Tibial nerve (tissue), 4 donors: ENCODE results near the gene PLB1. TPM values are rescaled to one million over a fixed set of nuclear protein-coding genes. Genes with fewer than 3 reads are reported as not detected.
"Not testable (repeated sequence)": the region's sequence is repeated elsewhere in the genome, so short reads cannot be mapped to it uniquely, and the experiment has no call there.

Experiments
- DNase-seq, 2 donors: peaks; one replicate each; pipeline ENCODE4 v3.0.0-alpha.2; 2019; ENCODE audit warnings: low spot score in 2 of 2
- H3K27ac ChIP-seq, 4 donors: fragments of 200-600 bp; sonication (generic) in 3 of 4; one replicate each; pipeline ENCODE4 v1.5.1; 2017 to 2019; ENCODE audit warnings: mild to moderate bottlenecking in 1 of 4
- H3K27me3 ChIP-seq, 2 donors: fragments of 200-600 bp; sonication (generic) in 1 of 2; one replicate each; pipeline versions ENCODE4 v1.5.1 to v1.6.0; 2017 to 2019
- H3K36me3 ChIP-seq, 3 donors: fragments of 200-600 bp; sonication (generic); one replicate each; pipeline ENCODE4 v1.5.1; 2018 to 2019
- H3K4me1 ChIP-seq, 4 donors: fragments of 200-600 bp; sonication (generic) in 3 of 4; one replicate each; pipeline ENCODE4 v1.5.1; 2017 to 2019
- H3K4me3 ChIP-seq, 4 donors: fragments of 200-600 bp; sonication (generic) in 3 of 4; one replicate each; pipeline ENCODE4 v1.5.1; 2017 to 2019; ENCODE audit warnings: mild to moderate bottlenecking in 1 of 4, moderate library complexity in 1 of 4
- H3K9me3 ChIP-seq, 4 donors: fragments of 200-600 bp; sonication (generic) in 3 of 4; one replicate each; pipeline ENCODE4 v1.5.1; 2017 to 2019
- EP300 ChIP-seq, 2 donors: sonication (generic); formaldehyde crosslinking; IDR thresholded peaks; one replicate each; pipeline ENCODE4 v1.6.1; 2017; ENCODE audit warnings: antibody characterized with exemption in 2 of 2, mild to moderate bottlenecking in 1 of 2
- POLR2A ChIP-seq, 2 donors: fragments of 450-650 bp; IDR thresholded peaks; one replicate each; pipeline ENCODE4 v1.6.1; 2017; ENCODE audit warnings: antibody characterized with exemption in 2 of 2, mild to moderate bottlenecking in 2 of 2, moderate library complexity in 2 of 2
- WGBS, 2 donors: methylation state at CpG; one replicate each; pipeline ENCODE4 v1.1.5; 2018; 5-methylcytosine and 5-hydroxymethylcytosine counted together
- total RNA-seq, 4 donors: library from RNA; depleted of rRNA; stranded (reverse); fragments of >200 nt; gene quantifications; one replicate each; pipeline ENCODE4 v1.1.0, GENCODE V29; 2016
- TF ChIP-seq, protein P1 (sequence below), 5 experiments: fragments of 200-600 bp in 3 of 5; fragments of 450-650 bp in 2 of 5; sonication (generic) in 3 of 5; IDR thresholded peaks; one replicate each; pipeline ENCODE4 v1.5.1; 2016 to 2019; ENCODE audit warnings: antibody characterized with exemption in 5 of 5, mild to moderate bottlenecking in 3 of 5, moderate library complexity in 2 of 5

PLB1 gene
- total RNA-seq, 4 donors from 2014 or later = 1.7 to 8.4 (median 4.7) TPM

- WGBS, 2 donors = 75 to 85% methylated on average over 4 of the region's 4 CpGs
- peaks cover 0 to 4% (median 2%) of the 10 kb centered on the region in 4 donors for H3K4me1 ChIP-seq
- no peak overlapping the region for H3K27ac ChIP-seq
- no peaks in the 10 kb centered on the region for H3K9me3 ChIP-seq
- no peaks in the 10 kb centered on the region for H3K27me3 ChIP-seq
- DNase-seq = no peak
- H3K36me3 ChIP-seq = no peaks in the 10 kb centered on the region
- TF ChIP-seq, protein P1, sequence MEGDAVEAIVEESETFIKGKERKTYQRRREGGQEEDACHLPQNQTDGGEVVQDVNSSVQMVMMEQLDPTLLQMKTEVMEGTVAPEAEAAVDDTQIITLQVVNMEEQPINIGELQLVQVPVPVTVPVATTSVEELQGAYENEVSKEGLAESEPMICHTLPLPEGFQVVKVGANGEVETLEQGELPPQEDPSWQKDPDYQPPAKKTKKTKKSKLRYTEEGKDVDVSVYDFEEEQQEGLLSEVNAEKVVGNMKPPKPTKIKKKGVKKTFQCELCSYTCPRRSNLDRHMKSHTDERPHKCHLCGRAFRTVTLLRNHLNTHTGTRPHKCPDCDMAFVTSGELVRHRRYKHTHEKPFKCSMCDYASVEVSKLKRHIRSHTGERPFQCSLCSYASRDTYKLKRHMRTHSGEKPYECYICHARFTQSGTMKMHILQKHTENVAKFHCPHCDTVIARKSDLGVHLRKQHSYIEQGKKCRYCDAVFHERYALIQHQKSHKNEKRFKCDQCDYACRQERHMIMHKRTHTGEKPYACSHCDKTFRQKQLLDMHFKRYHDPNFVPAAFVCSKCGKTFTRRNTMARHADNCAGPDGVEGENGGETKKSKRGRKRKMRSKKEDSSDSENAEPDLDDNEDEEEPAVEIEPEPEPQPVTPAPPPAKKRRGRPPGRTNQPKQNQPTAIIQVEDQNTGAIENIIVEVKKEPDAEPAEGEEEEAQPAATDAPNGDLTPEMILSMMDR (IDR thresholded peaks at IDR 0.05) = no peak
- TF ChIP-seq EP300 (IDR thresholded peaks at IDR 0.05) = no peak
- TF ChIP-seq POLR2A (IDR thresholded peaks at IDR 0.05) = no peak
- no peak overlapping the region for H3K4me3 ChIP-seq
These were observed 24.1 kb upstream of the PLB1 start for GRCh38 chr2:28471701-28472236.

DNA sequence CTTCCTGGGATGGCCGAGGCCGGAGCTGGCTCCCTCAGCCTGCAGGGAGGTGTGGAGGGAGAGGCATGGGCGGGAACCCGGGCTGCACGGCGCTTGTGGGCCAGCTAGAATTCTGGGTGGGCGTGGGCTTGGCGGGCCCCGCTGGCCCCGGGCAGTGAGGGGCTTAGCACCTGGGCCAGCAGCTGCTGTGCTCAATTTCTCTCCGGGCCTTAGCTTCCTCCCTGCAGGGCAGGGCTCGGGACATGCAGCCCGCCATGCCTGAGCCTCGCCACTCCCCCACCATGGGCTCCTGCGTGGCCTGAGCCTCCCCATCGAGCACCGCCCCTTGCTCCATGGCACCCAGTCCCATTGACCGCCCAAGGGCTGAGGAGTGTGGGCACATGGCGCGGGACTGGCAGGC is 23.2 kb upstream of the PLB1 start:
- H3K4me3 ChIP-seq, H3K9me3 ChIP-seq, DNase-seq, H3K36me3 ChIP-seq, H3K27me3 ChIP-seq, H3K4me1 ChIP-seq, H3K27ac ChIP-seq: not testable (repeated sequence)
- 89 to 97% methylated on average over 11 to 13 of the region's 20 CpGs for WGBS, 2 donors

- TF ChIP-seq, protein P1 (IDR thresholded peaks at IDR 0.05) = no peak
- TF ChIP-seq EP300 (IDR thresholded peaks at IDR 0.05) = no peak
- no peak for TF ChIP-seq POLR2A (IDR thresholded peaks at IDR 0.05)
- Histone ChIP-seq H3K9me3 (no peaks in the 10 kb centered on the region), H3K27ac (no peak overlapping the region), H3K4me3 (no peak overlapping the region), H3K4me1 (no peaks in the 10 kb centered on the region), H3K27me3 (no peaks in the 10 kb centered on the region), H3K36me3 (no peaks in the 10 kb centered on the region)
- 89 to 92% methylated on average over 3 of the region's 3 CpGs for WGBS, 2 donors
- DNase-seq = no peak
These were observed 20.7 kb upstream of the PLB1 start for GRCh38 chr2:28475088-28475595.

DNA sequence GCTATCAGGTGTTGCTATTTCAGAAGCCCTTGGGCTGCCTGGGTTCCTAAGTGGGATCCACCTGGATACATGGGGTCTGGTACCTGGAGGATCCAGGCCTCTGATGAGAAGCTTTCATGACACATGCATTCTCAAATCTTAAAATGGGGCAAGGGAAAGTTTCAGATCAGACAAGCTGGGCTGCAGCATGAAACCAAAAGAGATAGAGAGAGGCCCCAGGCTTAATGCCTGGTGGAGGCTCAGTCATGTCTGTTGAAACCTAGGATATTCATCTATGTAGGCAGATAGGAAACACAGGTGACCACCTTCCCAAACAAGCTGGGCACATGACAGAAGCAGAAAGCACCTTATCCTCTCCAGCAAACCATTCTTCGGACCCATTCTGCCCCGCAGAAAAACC is 18.8 kb upstream of the PLB1 start:
- Histone ChIP-seq H3K4me1 (no peaks in the 10 kb centered on the region), H3K27me3 (no peaks in the 10 kb centered on the region), H3K9me3 (no peaks in the 10 kb centered on the region), H3K27ac (no peak overlapping the region), H3K4me3 (no peak overlapping the region), H3K36me3 (no peaks in the 10 kb centered on the region)
- no peak for TF ChIP-seq EP300 (IDR thresholded peaks at IDR 0.05)
- 92 to 100% methylated on average over 2 of the region's 2 CpGs for WGBS, 2 donors
- DNase-seq = no peak

DNA sequence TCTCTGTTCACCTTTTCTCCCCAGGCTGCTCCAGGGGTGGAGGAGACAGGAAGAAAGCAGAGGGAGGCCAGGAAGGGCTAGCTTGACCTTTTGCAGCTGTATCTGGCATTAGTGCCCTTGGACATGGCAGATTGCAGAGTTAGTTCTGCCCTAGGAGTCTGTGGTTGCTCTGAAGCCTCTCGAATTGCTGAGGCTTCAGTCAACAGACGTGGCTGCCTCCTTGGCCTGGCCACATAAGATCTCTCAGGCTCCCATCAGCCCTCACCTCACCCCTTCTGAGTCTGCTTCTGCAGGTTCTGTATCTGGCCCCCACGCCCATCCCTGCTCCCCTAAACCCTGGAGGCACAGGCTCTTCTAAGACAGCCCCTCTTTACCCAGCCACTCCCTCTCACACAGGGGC is 18.2 kb upstream of the PLB1 start:
- Histone ChIP-seq H3K27ac (no peak overlapping the region), H3K9me3 (no peaks in the 10 kb centered on the region), H3K4me1 (no peaks in the 10 kb centered on the region), H3K27me3 (no peaks in the 10 kb centered on the region), H3K4me3 (no peak overlapping the region), H3K36me3 (no peaks in the 10 kb centered on the region)
- 64 to 80% methylated on average over 3 of the region's 3 CpGs for WGBS, 2 donors
- no peak for DNase-seq
- TF ChIP-seq, protein P1 (IDR thresholded peaks at IDR 0.05) = no peak
- TF ChIP-seq EP300 (IDR thresholded peaks at IDR 0.05) = no peak
- no peak for TF ChIP-seq POLR2A (IDR thresholded peaks at IDR 0.05)

GRCh38 chr2:28480403-28481049 is 15.3 kb upstream of the PLB1 start:
- no peaks in the 10 kb centered on the region for H3K27me3 ChIP-seq
- no peaks in the 10 kb centered on the region for H3K4me1 ChIP-seq
- no peak overlapping the region for H3K27ac ChIP-seq
- H3K4me3 ChIP-seq = no peak overlapping the region
- no peaks in the 10 kb centered on the region for H3K9me3 ChIP-seq
- TF ChIP-seq EP300 (IDR thresholded peaks at IDR 0.05) (no peak), POLR2A (IDR thresholded peaks at IDR 0.05) (no peak)
- TF ChIP-seq, protein P1 (IDR thresholded peaks at IDR 0.05) = no peak
- WGBS, 2 donors = 67 to 77% methylated on average over 5 of the region's 5 CpGs
- no peak for DNase-seq
- no peaks in the 10 kb centered on the region for H3K36me3 ChIP-seq
